Karpas-422 (cell line): ENCODE measurements around the gene ALB. TPM values are rescaled to one million over a fixed set of nuclear protein-coding genes. Genes with fewer than 3 reads are reported as not detected.

Experiments used
- DNase-seq: peaks from one replicate; pipeline ENCODE4 v3.0.0-alpha.2; 2015
- H2AFZ ChIP-seq: fragments of 200-600 bp; sonication (generic); 2 replicates; pipeline ENCODE4 v1.6.1; 2014; ENCODE audit warnings: antibody characterized with exemption, low read length, mixed read lengths
- H3K27ac ChIP-seq: fragments of 200-600 bp; sonication (generic); 2 replicates; pipeline ENCODE4 v1.5.1; 2014; ENCODE audit warnings: mild to moderate bottlenecking, low read length, moderate library complexity
- H3K27me3 ChIP-seq: fragments of 200-600 bp; sonication (generic); 2 replicates; pipeline ENCODE4 v1.6.1; 2014; ENCODE audit warnings: low read length, mixed read lengths
- H3K36me3 ChIP-seq: fragments of 200-600 bp; sonication (generic); 2 replicates; pipeline ENCODE4 v1.6.1; 2014; ENCODE audit warnings: low read length, mixed read lengths; ENCODE audit not compliant: insufficient read depth
- H3K4me1 ChIP-seq: fragments of 200-600 bp; sonication (generic); 2 replicates; pipeline ENCODE4 v1.6.1; 2014; ENCODE audit warnings: mild to moderate bottlenecking, low read length, mixed read lengths
- H3K4me2 ChIP-seq: fragments of 200-600 bp; sonication (generic); 2 replicates; pipeline ENCODE4 v1.6.1; 2014; ENCODE audit warnings: low read length, low read depth, mild to moderate bottlenecking; ENCODE audit not compliant: poor library complexity, severe bottlenecking
- H3K4me3 ChIP-seq: fragments of 200-600 bp; sonication (generic); 2 replicates; pipeline ENCODE4 v1.5.1; 2014; ENCODE audit warnings: mild to moderate bottlenecking, antibody characterized with exemption, low read length, mixed read lengths
- H3K79me2 ChIP-seq: fragments of 200-600 bp; sonication (generic); 2 replicates; pipeline ENCODE4 v1.6.1; 2014; ENCODE audit warnings: mild to moderate bottlenecking, low read length, mixed read lengths
- H3K9ac ChIP-seq: fragments of 200-600 bp; sonication (generic); 2 replicates; pipeline ENCODE4 v1.6.0; 2014; ENCODE audit warnings: low read length
- H3K9me2 ChIP-seq: fragments of 200-600 bp; sonication (generic), shearing (Covaris generic); replicated peaks from 2 replicates; pipeline ENCODE4 v1.6.0; 2014; ENCODE audit warnings: mild to moderate bottlenecking, low read length, moderate library complexity; ENCODE audit not compliant: insufficient read depth
- H3K9me3 ChIP-seq: fragments of 300-700, 200-600 bp; sonication (generic); 2 replicates; pipeline ENCODE4 v1.6.1; 2014; ENCODE audit warnings: low read length, mixed read lengths
- H4K20me1 ChIP-seq: fragments of 200-600 bp; sonication (generic); 2 replicates; pipeline ENCODE4 v1.6.1; 2014; ENCODE audit warnings: mild to moderate bottlenecking, antibody characterized with exemption, low read length, low read depth; ENCODE audit not compliant: insufficient read depth
- total RNA-seq: library from RNA; depleted of rRNA; stranded (reverse); fragments of >200 nt; shearing (Covaris generic); gene quantifications from 2 replicates; pipeline ENCODE4 v1.2.3, GENCODE V29; 2014; ENCODE audit warnings: low replicate concordance

The ALB gene
- total RNA-seq, 1 experiment from 2014 or later = not detected

DNA sequence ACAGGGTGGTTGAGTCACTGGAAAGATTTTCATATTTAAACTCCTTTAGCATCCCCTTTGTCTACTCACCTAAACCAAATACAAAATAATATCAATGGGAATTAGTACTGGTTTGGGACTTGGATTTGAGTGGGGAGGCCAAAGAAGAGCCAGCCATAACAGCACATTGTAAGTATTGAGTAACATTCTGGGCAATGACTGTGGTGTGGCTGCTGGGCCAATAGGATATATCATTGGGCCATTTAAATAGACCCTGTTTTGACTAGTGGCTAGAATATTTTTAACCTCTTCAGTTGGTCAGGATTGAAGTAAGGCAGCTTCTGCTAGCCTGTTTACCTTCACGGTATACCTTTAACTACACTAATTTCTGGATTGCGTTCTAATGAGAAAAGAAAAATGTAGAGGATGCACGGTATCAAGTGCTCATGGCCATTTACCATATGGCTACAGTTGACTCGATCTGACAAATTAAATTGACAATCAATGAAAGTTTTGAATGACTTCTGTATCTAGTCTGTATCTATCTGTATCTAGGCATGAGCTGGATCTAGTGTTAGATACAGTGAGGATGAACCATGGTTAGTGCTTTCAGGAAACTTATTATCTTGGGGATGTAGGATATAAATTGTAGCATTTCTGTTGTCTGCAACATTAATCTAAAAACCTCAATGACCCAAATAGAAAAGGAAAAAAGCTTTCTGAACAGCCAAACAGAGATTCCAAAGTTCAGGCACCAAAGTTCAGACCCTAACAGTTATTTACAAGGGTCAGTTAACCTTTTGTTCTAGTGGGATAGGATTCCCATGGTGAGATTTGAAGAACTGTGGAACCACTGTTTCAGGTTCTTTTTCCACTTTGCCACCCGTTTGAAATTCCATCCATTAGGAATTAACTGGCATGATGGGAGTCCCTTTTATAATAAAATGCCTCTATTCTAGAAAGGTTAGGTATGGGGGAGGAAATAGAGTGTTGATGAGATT, 6.8 kb upstream of the ALB start:
- Histone ChIP-seq H3K4me3 (no peak overlapping the region), H3K9ac (no peak overlapping the region), H3K79me2 (no peaks in the 10 kb centered on the region), H3K27ac (no peak overlapping the region), H3K9me3 (no peaks in the 10 kb centered on the region), H4K20me1 (no peaks in the 10 kb centered on the region), H3K4me1 (no peaks in the 10 kb centered on the region), H3K9me2 (no peaks in the 10 kb centered on the region), H3K27me3 (no peaks in the 10 kb centered on the region), H3K4me2 (no peak overlapping the region), H2AFZ (no peak overlapping the region), H3K36me3 (no peaks in the 10 kb centered on the region)
- no peak for DNase-seq

DNA sequence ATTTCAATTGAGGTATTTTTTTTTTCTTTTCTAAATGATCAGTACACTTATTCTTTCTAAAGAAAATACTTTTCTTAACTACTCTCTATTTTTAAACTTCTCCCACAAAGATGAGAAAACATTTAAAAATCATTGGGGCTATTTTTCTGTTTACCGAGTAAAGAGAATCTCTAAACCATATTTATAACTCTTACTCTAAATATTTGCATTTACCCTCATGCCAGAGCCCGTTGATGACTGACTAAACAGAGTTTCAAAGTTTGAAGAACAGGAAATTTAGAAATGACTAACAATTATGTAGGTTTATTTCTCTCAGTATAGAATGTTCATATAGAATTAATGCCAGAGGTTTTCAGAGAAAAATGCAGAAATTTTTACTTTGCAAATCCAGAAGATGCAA, 2.7 kb upstream of the ALB start:
- Histone ChIP-seq H3K4me3 (no peak overlapping the region), H3K27ac (no peak overlapping the region), H3K9me3 (no peaks in the 10 kb centered on the region), H3K27me3 (no peaks in the 10 kb centered on the region), H3K9ac (no peak overlapping the region), H3K4me2 (no peak overlapping the region), H3K4me1 (no peaks in the 10 kb centered on the region), H4K20me1 (no peaks in the 10 kb centered on the region), H3K36me3 (no peaks in the 10 kb centered on the region), H3K9me2 (no peaks in the 10 kb centered on the region), H2AFZ (no peak overlapping the region), H3K79me2 (no peaks in the 10 kb centered on the region)
- DNase-seq = no peak

DNA sequence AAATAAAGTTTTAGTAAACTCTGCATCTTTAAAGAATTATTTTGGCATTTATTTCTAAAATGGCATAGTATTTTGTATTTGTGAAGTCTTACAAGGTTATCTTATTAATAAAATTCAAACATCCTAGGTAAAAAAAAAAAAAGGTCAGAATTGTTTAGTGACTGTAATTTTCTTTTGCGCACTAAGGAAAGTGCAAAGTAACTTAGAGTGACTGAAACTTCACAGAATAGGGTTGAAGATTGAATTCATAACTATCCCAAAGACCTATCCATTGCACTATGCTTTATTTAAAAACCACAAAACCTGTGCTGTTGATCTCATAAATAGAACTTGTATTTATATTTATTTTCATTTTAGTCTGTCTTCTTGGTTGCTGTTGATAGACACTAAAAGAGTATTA, 370 bp downstream of the ALB start:
- Histone ChIP-seq H3K27ac (no peak overlapping the region), H3K4me3 (no peak overlapping the region), H4K20me1 (no peaks in the 10 kb centered on the region), H2AFZ (no peak overlapping the region), H3K27me3 (peaks cover 3% of the 10 kb centered on the region), H3K4me2 (no peak overlapping the region), H3K9ac (no peak overlapping the region), H3K79me2 (no peaks in the 10 kb centered on the region), H3K9me2 (no peaks in the 10 kb centered on the region), H3K9me3 (no peaks in the 10 kb centered on the region), H3K4me1 (no peaks in the 10 kb centered on the region), H3K36me3 (no peaks in the 10 kb centered on the region)
- no peak for DNase-seq

DNA sequence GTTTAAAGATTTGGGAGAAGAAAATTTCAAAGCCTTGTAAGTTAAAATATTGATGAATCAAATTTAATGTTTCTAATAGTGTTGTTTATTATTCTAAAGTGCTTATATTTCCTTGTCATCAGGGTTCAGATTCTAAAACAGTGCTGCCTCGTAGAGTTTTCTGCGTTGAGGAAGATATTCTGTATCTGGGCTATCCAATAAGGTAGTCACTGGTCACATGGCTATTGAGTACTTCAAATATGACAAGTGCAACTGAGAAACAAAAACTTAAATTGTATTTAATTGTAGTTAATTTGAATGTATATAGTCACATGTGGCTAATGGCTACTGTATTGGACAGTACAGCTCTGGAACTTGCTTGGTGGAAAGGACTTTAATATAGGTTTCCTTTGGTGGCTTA, 1.1 kb downstream of the ALB start:
- Histone ChIP-seq H3K9ac (no peak overlapping the region), H3K4me1 (no peaks in the 10 kb centered on the region), H3K36me3 (no peaks in the 10 kb centered on the region), H3K4me3 (no peak overlapping the region), H3K4me2 (no peak overlapping the region), H3K79me2 (no peaks in the 10 kb centered on the region), H2AFZ (no peak overlapping the region), H3K27ac (no peak overlapping the region), H4K20me1 (no peaks in the 10 kb centered on the region), H3K9me2 (no peaks in the 10 kb centered on the region), H3K27me3 (peaks cover 3% of the 10 kb centered on the region), H3K9me3 (no peaks in the 10 kb centered on the region)
- no peak for DNase-seq

DNA sequence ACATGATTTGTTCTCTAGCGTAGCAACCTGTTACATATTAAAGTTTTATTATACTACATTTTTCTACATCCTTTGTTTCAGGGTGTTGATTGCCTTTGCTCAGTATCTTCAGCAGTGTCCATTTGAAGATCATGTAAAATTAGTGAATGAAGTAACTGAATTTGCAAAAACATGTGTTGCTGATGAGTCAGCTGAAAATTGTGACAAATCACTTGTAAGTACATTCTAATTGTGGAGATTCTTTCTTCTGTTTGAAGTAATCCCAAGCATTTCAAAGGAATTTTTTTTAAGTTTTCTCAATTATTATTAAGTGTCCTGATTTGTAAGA, 2.4 kb downstream of the ALB start:
- H3K4me3 ChIP-seq = no peak overlapping the region
- H3K27me3 ChIP-seq = peaks cover 3% of the 10 kb centered on the region
- H3K79me2 ChIP-seq = no peaks in the 10 kb centered on the region
- no peak overlapping the region for H2AFZ ChIP-seq
- no peak overlapping the region for H3K27ac ChIP-seq
- H3K9ac ChIP-seq = no peak overlapping the region
- no peaks in the 10 kb centered on the region for H4K20me1 ChIP-seq
- H3K4me2 ChIP-seq = no peak overlapping the region
- H3K36me3 ChIP-seq = no peaks in the 10 kb centered on the region
- no peaks in the 10 kb centered on the region for H3K9me3 ChIP-seq
- H3K4me1 ChIP-seq = no peaks in the 10 kb centered on the region
- no peak for DNase-seq
- H3K9me2 ChIP-seq = no peaks in the 10 kb centered on the region

DNA sequence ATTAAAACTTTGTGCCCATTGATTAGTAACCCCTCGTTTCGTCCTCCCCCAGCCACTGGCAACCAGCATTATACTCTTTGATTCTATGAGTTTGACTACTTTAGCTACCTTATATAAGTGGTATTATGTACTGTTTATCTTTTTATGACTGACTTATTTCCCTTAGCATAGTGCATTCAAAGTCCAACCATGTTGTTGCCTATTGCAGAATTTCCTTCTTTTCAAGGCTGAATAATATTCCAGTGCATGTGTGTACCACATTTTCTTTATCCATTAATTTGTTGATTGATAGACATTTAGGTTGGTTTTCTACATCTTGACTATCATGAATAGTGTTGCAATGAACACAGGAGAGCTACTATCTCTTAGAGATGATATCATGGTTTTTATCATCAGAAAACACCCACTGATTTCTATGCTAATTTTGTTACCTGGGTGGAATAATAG, 3.2 kb downstream of the ALB start:
- DNase-seq = no peak
- Histone ChIP-seq H3K4me2 (no peak overlapping the region), H3K27me3 (peaks cover 3% of the 10 kb centered on the region), H3K9me3 (no peaks in the 10 kb centered on the region), H3K9me2 (no peaks in the 10 kb centered on the region), H3K27ac (no peak overlapping the region), H2AFZ (no peak overlapping the region), H4K20me1 (no peaks in the 10 kb centered on the region), H3K4me3 (no peak overlapping the region), H3K79me2 (no peaks in the 10 kb centered on the region), H3K9ac (no peak overlapping the region), H3K4me1 (no peaks in the 10 kb centered on the region), H3K36me3 (no peaks in the 10 kb centered on the region)

DNA sequence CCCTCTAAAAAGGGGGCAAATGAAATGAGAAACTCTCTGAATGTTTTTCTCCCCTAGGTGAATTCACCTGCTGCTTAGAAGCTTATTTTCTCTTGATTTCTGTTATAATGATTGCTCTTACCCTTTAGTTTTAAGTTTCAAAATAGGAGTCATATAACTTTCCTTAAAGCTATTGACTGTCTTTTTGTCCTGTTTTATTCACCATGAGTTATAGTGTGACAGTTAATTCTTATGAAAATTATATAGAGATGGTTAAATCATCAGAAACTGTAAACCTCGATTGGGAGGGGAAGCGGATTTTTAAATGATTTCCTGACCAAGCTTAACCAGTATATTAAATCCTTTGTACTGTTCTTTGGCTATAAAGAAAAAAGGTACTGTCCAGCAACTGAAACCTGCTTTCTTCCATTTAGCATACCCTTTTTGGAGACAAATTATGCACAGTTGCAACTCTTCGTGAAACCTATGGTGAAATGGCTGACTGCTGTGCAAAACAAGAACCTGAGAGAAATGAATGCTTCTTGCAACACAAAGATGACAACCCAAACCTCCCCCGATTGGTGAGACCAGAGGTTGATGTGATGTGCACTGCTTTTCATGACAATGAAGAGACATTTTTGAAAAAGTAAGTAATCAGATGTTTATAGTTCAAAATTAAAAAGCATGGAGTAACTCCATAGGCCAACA, 4.2 kb downstream of the ALB start:
- H3K9ac ChIP-seq = no peak overlapping the region
- no peaks in the 10 kb centered on the region for H4K20me1 ChIP-seq
- H3K9me3 ChIP-seq = no peaks in the 10 kb centered on the region
- H3K9me2 ChIP-seq = no peaks in the 10 kb centered on the region
- no peaks in the 10 kb centered on the region for H3K4me1 ChIP-seq
- H2AFZ ChIP-seq = no peak overlapping the region
- no peaks in the 10 kb centered on the region for H3K36me3 ChIP-seq
- no peak overlapping the region for H3K4me3 ChIP-seq
- H3K79me2 ChIP-seq = no peaks in the 10 kb centered on the region
- DNase-seq = no peak
- H3K4me2 ChIP-seq = no peak overlapping the region
- peaks cover 3% of the 10 kb centered on the region for H3K27me3 ChIP-seq
- H3K27ac ChIP-seq = no peak overlapping the region

DNA sequence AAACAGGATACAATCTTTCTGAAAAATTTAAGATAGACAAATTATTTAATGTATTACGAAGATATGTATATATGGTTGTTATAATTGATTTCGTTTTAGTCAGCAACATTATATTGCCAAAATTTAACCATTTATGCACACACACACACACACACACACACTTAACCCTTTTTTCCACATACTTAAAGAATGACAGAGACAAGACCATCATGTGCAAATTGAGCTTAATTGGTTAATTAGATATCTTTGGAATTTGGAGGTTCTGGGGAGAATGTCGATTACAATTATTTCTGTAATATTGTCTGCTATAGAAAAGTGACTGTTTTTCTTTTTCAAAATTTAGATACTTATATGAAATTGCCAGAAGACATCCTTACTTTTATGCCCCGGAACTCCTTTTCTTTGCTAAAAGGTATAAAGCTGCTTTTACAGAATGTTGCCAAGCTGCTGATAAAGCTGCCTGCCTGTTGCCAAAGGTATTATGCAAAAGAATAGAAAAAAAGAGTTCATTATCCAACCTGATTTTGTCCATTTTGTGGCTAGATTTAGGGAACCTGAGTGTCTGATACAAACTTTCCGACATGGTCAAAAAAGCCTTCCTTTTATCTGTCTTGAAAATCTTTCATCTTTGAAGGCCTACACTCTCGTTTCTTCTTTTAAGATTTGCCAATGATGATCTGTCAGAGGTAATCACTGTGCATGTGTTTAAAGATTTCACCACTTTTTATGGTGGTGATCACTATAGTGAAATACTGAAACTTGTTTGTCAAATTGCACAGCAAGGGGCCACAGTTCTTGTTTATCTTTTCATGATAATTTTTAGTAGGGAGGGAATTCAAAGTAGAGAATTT, 5.2 kb downstream of the ALB start:
- no peaks in the 10 kb centered on the region for H4K20me1 ChIP-seq
- no peak overlapping the region for H3K9ac ChIP-seq
- H3K9me3 ChIP-seq = no peaks in the 10 kb centered on the region
- no peaks in the 10 kb centered on the region for H3K36me3 ChIP-seq
- DNase-seq = no peak
- no peak overlapping the region for H2AFZ ChIP-seq
- H3K4me1 ChIP-seq = no peaks in the 10 kb centered on the region
- H3K9me2 ChIP-seq = no peaks in the 10 kb centered on the region
- no peak overlapping the region for H3K4me2 ChIP-seq
- no peak overlapping the region for H3K27ac ChIP-seq
- peaks cover 3% of the 10 kb centered on the region for H3K27me3 ChIP-seq
- H3K4me3 ChIP-seq = no peak overlapping the region
- H3K79me2 ChIP-seq = no peaks in the 10 kb centered on the region
